ENCODE results near the gene USP44.

USP44 gene

GRCh38 chr12:95533985-95534384 is 17.3 kb downstream of the USP44 start:
- no peak for DNase-seq (ENCODE audit: extremely low spot score)
- ChIA-PET POLR2A (interaction anchor here (0.6 kb wide), 1 partner anchor 332 kb away, joined by 5 read pairs; no protein-coding TSS in a partner anchor), CTCF (interaction anchor here (0.6 to 9.0 kb wide), 34 partner anchors 9 to 1399 kb away, joined by 3 to 101 read pairs (median 4); partner anchors contain the start of genes FGD6, NR2C1 and VEZT)
- TF ChIP-seq CTCF (IDR thresholded peaks at IDR 0.05; ENCODE audit: control extremely low read depth, extremely low read depth, low read depth, missing control alignments) = no peak

- ChIA-PET CTCF (interaction anchor here (0.9 to 9.0 kb wide), 5 partner anchors 10 to 986 kb away, joined by 3 to 101 read pairs (median 10); partner anchors contain the start of gene USP44), POLR2A (no interaction called here)
- no peak for DNase-seq (ENCODE audit: extremely low spot score)
- TF ChIP-seq CTCF (IDR thresholded peaks at IDR 0.05; ENCODE audit: control extremely low read depth, extremely low read depth, low read depth, missing control alignments) = no peak
Observed at GRCh38 chr12:95532851-95533250, 18.4 kb downstream of the USP44 start.

GRCh38 chr12:95529693-95530225 is 21.5 kb downstream of the USP44 start:
- no peak for DNase-seq (ENCODE audit: extremely low spot score)
- no peak for TF ChIP-seq CTCF (IDR thresholded peaks at IDR 0.05; ENCODE audit: control extremely low read depth, extremely low read depth, low read depth, missing control alignments)
- CTCF ChIA-PET = interaction anchor here (1.6 to 1.8 kb wide), 2 partner anchors 9 to 413 kb away, joined by 3 to 5 read pairs; no protein-coding TSS in a partner anchor
- POLR2A ChIA-PET = no interaction called here

- ChIA-PET POLR2A (no interaction called here), CTCF (interaction anchor here (1.6 to 1.8 kb wide), 2 partner anchors 47 to 411 kb away, joined by 3 to 5 read pairs; no protein-coding TSS in a partner anchor)
- DNase-seq (ENCODE audit: extremely low spot score) = no peak
- no peak for TF ChIP-seq CTCF (IDR thresholded peaks at IDR 0.05; ENCODE audit: control extremely low read depth, extremely low read depth, low read depth, missing control alignments)
Observed at GRCh38 chr12:95528431-95528830, 22.8 kb downstream of the USP44 start.

- ChIA-PET CTCF (interaction anchor here (1.6 kb wide), 1 partner anchor 11 kb away, joined by 16 read pairs; no protein-coding TSS in a partner anchor), POLR2A (no interaction called here)
- no peak for DNase-seq (ENCODE audit: extremely low spot score)
- TF ChIP-seq CTCF (IDR thresholded peaks at IDR 0.05; ENCODE audit: control extremely low read depth, extremely low read depth, low read depth, missing control alignments) = no peak
Observed at GRCh38 chr12:95522692-95523091, 28.6 kb downstream of the USP44 start.

GRCh38 chr12:95520816-95521215 is 30.5 kb downstream of the USP44 start:
- ChIA-PET POLR2A (no interaction called here), CTCF (interaction anchor here (1.3 to 1.6 kb wide), 3 partner anchors 10 to 448 kb away, joined by 3 read pairs; partner anchors contain the start of gene NR2C1)
- no peak for TF ChIP-seq CTCF (IDR thresholded peaks at IDR 0.05; ENCODE audit: control extremely low read depth, extremely low read depth, low read depth, missing control alignments)
- DNase-seq (ENCODE audit: extremely low spot score) = no peak

All from GM10248 (cell line).